ENCODE data around the gene SIRT3. TPM values are rescaled to one million over a fixed set of nuclear protein-coding genes. Genes with fewer than 3 reads are reported as not detected.
A peak's percentile ranks its signal among the peaks of the same experiment; 100 is the strongest.

Gene SIRT3
- total and polyA plus RNA-seq, 2 of the 13 experiments (the other 11 are each of a cell fraction or from before 2014, with no cell fraction given) = 15.1 to 18.2 TPM

- TF ChIP-seq ZUFSP (CRISPR knock-in tag; IDR thresholded peaks at IDR 0.05; ENCODE audit: borderline replicate concordance) (no peak), ERF (CRISPR knock-in tag; IDR thresholded peaks at IDR 0.05) (0 out of 2 replicates have a peak, but pooled peaks have one; percentile 29), IRF2 (CRISPR knock-in tag; IDR thresholded peaks at IDR 0.05) (no peak), SP5 (CRISPR knock-in tag; IDR thresholded peaks at IDR 0.05; ENCODE audit: borderline replicate concordance, low read depth) (no peak), ZNF510 (CRISPR knock-in tag; IDR thresholded peaks at IDR 0.05; ENCODE audit: low read depth) (no peak), ATF4 (CRISPR knock-in tag; IDR thresholded peaks at IDR 0.05) (peak in 1 of 2 experiments; percentile 93; a peak in 2 of 4 replicates), NFRKB (IDR thresholded peaks at IDR 0.05) (no peak), RARA (CRISPR knock-in tag; IDR thresholded peaks at IDR 0.05) (0 out of 2 replicates have a peak, but pooled peaks have one; percentile 13), REST (IDR thresholded peaks at IDR 0.05; ENCODE audit: borderline replicate concordance in 1 of 2, low read depth in 1 of 2, low read length in 2 of 2) (no peak), SOX5 (CRISPR knock-in tag; IDR thresholded peaks at IDR 0.05; ENCODE audit: borderline replicate concordance) (no peak), MYNN (CRISPR knock-in tag; IDR thresholded peaks at IDR 0.05; ENCODE audit: low read depth) (no peak), STAT5B (CRISPR knock-in tag; IDR thresholded peaks at IDR 0.05) (no peak), NCOA2 (CRISPR knock-in tag; IDR thresholded peaks at IDR 0.05) (no peak), TBX2 (CRISPR knock-in tag; IDR thresholded peaks at IDR 0.05; ENCODE audit: borderline replicate concordance) (no peak), CENPX (CRISPR knock-in tag; IDR thresholded peaks at IDR 0.05) (no peak), HINFP (CRISPR knock-in tag; IDR thresholded peaks at IDR 0.05; ENCODE audit: low read depth) (no peak), RAD21 (CRISPR knock-in tag; IDR thresholded peaks at IDR 0.05) (no peak), SCMH1 (CRISPR knock-in tag; IDR thresholded peaks at IDR 0.05; ENCODE audit: borderline replicate concordance) (no peak)
- TF ChIP-seq, protein P1, sequence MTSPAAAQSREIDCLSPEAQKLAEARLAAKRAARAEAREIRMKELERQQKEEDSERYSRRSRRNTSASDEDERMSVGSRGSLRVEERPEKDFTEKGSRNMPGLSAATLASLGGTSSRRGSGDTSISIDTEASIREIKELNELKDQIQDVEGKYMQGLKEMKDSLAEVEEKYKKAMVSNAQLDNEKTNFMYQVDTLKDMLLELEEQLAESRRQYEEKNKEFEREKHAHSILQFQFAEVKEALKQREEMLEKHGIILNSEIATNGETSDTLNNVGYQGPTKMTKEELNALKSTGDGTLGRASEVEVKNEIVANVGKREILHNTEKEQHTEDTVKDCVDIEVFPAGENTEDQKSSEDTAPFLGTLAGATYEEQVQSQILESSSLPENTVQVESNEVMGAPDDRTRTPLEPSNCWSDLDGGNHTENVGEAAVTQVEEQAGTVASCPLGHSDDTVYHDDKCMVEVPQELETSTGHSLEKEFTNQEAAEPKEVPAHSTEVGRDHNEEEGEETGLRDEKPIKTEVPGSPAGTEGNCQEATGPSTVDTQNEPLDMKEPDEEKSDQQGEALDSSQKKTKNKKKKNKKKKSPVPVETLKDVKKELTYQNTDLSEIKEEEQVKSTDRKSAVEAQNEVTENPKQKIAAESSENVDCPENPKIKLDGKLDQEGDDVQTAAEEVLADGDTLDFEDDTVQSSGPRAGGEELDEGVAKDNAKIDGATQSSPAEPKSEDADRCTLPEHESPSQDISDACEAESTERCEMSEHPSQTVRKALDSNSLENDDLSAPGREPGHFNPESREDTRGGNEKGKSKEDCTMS (CRISPR knock-in tag; conservative IDR thresholded peaks at IDR 0.05) = no peak
Observed at GRCh38 chr11:269146-269890, 33.2 kb upstream of the SIRT3 start (continued).
